GM18499 (cell line): ENCODE measurements around the gene MTERF1.

Experiments
- ATAC-seq: cut with Tn5 transposase; IDR thresholded peaks from one replicate; pipeline ENCODE4 v1.9.1; 2021; ENCODE audit warnings: moderate number of reproducible peaks; ENCODE audit not compliant: insufficient read depth, unreplicated experiment

Gene MTERF1

DNA sequence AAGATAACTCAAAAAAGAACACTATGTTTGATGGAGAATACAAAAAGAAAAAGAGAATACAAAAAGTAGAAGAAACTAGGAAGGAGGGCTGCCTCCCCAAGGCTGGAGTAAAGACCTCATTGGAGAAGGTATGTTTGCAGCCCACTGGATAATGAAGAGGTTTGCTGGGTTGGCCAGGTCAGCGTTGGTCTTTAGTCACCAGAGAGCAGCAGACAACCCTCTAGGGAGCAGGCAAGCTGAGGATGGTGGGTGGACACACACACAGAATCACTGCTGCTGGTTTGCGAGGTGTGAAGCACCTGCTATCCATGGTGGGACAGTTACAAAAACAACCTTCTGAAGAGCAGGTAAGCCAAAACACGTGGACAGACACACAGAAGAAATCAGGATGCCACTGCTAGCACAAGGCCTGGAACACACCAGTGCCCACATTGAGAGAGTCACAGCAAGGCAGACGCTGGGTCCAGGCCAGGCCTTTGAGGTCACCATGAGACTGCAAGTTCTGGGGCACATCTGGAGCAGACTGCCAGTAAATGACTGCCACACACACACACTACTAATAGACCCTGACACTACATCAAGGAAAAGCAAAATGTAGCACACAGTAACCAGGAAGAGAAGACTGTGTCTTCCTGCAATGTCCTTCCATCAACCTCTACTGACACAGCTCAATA lies 43.0 kb downstream of the MTERF1 start:
- no peak for ATAC-seq

DNA sequence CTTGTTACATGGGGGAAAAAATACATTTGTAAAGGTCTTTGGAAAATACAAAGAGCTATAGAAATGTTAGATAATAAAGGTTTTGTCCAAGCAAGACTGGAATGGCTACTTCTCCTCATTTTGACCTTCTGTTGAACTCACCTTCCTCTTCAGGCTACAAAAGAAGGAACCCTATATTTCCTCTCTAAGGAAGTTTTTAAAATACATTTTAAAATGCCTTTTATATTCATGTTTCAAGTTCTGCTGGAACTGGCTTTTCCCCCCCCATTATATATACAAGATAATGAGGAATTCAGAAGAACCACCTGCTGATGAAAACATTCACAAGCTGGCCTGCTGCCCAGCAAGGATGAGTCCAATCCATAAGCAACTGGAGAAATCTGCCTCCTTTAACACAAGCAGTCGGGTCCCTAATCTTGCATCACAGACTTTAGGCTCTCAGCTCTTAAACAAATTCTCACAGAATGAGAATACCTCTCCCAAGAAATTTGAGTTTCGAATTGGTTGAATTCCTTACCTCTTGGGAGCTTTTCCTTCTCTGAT lies 44.6 kb downstream of the MTERF1 start:
- ATAC-seq: no peak

DNA sequence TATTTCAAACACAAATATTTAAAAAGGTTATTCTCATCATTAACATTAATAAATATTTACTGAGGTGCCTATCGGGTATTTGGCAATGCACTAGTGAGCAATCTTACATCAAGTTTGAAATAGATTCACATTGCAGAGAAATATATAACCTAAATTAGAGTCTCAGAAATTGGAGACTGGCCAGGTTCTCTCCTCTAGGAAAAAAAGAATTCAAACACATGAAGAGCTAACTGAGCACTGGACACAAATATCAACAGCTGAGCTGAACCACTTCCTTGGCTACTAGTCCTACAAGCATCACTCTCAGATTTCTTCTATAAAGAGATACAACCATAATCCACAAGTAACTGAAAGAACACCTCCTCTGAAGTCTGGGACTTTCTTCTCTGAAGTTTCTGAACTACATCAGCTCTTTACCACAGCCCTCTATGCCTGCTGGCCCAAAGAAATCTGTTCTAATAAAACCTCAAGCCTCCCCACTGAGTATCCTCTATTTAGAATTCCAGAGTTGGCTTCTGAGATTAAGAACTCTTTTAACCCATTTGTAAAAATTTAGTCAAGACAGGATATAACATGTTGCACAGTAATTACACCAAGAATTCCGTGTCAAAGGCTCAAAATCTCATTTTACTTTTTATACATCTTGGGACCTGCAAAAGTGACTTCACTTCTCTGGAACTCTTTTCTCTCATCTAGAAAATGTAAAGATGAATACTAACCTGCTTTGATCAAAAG lies 45.2 kb downstream of the MTERF1 start:
- no peak for ATAC-seq

DNA sequence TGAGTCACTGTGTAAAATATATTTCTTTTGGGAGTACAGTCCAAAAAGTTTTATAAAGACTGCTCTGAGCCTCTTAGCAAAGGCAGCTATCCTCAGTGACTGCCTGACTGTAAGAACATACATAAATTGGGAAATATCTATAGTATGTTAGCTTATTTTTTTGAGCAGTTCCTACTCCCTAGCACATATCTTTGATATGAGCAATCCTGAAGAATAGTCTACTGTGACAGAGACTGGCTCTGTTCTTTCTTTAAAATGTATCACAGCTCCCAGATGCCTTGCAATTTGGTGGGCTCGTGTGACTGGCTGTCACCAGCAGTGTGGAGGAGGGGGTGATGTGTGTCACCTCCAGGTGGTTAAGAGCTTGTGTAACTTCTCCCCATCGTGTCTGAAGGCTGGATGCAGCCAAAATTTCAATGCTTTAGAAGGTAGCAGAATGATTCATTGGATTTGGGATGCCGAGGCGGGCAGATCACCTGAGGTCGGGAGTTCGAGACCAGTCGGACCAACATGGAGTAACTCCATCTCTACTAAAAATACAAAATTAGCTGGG lies 47.9 kb downstream of the MTERF1 start:
- ATAC-seq: no peak

DNA sequence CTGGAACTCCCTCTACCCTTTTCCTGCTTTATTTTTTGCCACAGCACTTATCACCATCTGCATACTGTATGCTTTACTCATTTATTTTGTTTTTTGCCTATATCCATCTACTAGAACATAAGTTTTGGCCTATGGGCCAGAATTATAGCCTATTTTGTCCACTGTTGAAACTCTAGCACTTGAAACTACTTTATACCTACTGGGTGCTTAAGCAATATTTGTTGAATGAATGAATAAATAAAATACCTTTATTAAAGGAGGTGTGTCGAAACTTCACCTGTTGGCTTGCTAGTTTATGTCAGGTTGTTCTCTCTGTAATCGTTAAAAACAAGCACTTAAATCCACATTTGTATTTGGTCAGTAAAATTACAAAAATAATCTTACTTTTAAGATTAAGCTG lies 53.3 kb downstream of the MTERF1 start:
- no peak for ATAC-seq

DNA sequence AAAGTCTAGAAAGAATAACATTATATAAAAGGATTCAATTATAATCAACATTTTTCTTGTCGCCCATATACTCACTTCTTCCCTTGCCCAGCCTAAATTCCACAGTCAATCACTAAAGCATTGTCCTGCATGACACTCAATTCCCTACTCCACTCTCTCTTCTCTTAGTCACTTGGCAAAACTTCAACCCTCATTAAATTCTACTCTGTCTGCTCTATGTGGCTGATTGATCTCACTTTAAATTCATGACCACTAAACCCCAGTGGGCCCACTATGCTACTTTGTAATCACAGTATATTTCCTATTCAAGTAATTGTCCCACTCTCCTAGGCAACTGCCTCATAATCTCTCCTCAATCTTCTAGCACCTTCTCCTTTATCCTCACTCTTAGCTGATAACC lies 54.1 kb downstream of the MTERF1 start:
- no peak for ATAC-seq

DNA sequence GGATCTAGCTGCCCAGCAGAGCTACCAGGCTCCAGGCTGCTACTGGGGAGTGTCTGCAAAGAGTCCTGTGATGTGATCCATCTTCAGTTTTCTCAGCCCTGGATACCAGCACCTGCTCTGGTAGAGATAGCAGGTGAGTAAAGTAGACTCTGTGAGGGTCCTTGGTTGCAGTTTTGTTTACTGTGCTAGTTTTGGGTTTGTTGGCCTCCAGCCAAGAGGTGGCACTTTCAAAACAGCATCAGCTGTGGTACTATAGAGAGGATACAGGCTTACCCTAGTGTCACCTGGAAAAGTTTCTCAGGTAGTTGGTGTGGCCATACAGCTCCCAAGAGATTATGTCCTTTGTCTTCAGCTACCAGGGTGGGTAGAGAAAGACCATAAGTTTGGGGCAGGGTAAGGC lies 56.3 kb downstream of the MTERF1 start:
- ATAC-seq: no peak
